Activated naive CD4-positive, alpha-beta T cell treated with anti-CD3 and anti-CD28 coated beads for 36 hours (primary cell): ENCODE measurements around the gene RRP9. TPM values are rescaled to one million over a fixed set of nuclear protein-coding genes. Genes with fewer than 3 reads are reported as not detected.

Experiments
- CTCF ChIA-PET: fragments of 350-600 bp; sonication (Branson Sonifier 250); formaldehyde crosslinking; loops from one replicate; lab custom pipeline; 2021; ENCODE audit warnings: antibody characterized with exemption; lab: Charles Lee
- DNase-seq: peaks from one replicate; pipeline ENCODE4 v3.0.0-alpha.2; 2020
- H3K27ac Mint-ChIP-seq: one replicate; pipeline ENCODE4 v1.8.0; 2021; ENCODE audit warnings: mild to moderate bottlenecking, mixed read lengths
- H3K27me3 Mint-ChIP-seq: one replicate; pipeline ENCODE4 v1.8.0; 2021; ENCODE audit warnings: low read depth, mixed read lengths
- H3K36me3 Mint-ChIP-seq: one replicate; pipeline ENCODE4 v1.8.0; 2021; ENCODE audit warnings: low read depth, mixed read lengths
- H3K4me1 Mint-ChIP-seq: one replicate; pipeline ENCODE4 v1.8.0; 2021; ENCODE audit warnings: low read depth, mixed read lengths
- H3K4me3 Mint-ChIP-seq: one replicate; pipeline ENCODE4 v1.8.0; 2021; ENCODE audit warnings: mild to moderate bottlenecking, moderate library complexity, mixed read lengths
- H3K9me3 Mint-ChIP-seq: one replicate; pipeline ENCODE4 v1.8.0; 2021; ENCODE audit warnings: mixed read lengths
- intact Hi-C: fragments of 100-400 bp; cut with micrococcal nuclease; formaldehyde crosslinking; loops from one replicate; pipeline ENCODE4 v1.15.1; 2023
- total RNA-seq, 2 experiments: library from RNA; stranded (reverse); gene quantifications; one replicate each; pipeline ENCODE4 v1.2.3, GENCODE V29; 2021

Gene RRP9
- total RNA-seq, 2 experiments from 2014 or later, result 24.6 to 25.0 TPM

DNA sequence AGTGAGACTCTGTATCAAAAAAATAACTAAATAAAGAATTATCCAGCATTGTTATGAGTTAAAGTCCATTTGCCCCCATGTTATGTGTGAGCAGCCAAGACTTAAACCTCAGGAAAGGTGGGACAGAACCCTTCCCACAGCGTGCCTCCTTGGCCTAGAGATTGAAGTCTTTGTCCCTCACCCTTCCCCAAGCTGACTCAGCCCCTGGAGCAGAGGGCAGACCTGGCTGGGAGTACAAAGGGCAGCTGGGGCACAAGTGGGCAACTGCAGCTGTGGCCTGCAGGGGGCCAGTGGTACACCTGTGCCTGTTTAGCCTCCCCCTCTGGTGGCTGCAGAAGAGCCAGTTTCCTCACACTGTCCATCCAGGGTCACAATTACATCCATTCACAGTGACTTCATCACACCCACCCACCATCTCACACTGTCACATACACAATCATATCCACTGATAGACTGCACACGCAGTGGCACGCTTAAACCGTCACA, 40.7 kb upstream of the RRP9 start:
- Mint-ChIP-seq H3K4me3 (peak overlapping the region; percentile 95), H3K4me1 (peaks cover 30% of the 10 kb centered on the region), H3K9me3 (no peaks in the 10 kb centered on the region), H3K27ac (peak overlapping the region; percentile 91), H3K36me3 (peaks cover 2% of the 10 kb centered on the region), H3K27me3 (no peaks in the 10 kb centered on the region)
- intact Hi-C loops, result loop anchor here (5.0 kb wide), 2 partner anchors 305 to 555 kb away; partner anchors contain the start of genes GLYCTK and UQCC5
- DNase-seq, result peak; percentile 53
- CTCF ChIA-PET, result interaction anchor here (0.7 to 3.9 kb wide), 12 partner anchors 9 to 357 kb away, joined by 3 to 40 read pairs (median 4); partner anchors contain the start of genes ABHD14B, PARP3 and RRP9

DNA sequence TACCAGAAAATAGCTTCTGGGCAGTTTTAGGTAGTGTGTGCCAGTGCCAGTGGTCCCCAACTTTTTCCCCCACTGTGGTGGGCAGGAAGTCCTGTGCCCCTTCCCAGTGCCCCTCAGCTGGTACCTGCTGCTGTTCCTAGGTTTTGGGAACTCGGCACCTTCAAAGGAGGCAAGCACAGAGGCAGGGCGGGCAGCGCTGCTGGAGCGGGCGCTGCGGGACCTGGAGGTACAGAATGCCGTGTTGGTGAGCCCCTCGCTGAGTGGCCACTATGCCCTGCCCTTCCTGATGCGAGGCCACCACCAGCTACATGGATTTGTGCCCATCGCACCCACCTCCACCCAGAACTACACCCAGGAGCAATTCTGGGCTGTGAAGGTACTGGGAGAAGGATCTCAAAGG, 38.5 kb upstream of the RRP9 start:
- no peak for DNase-seq
- Mint-ChIP-seq H3K4me1 (peaks cover 44% of the 10 kb centered on the region), H3K27me3 (no peaks in the 10 kb centered on the region), H3K36me3 (peaks cover 2% of the 10 kb centered on the region), H3K9me3 (no peaks in the 10 kb centered on the region), H3K4me3 (no peak overlapping the region), H3K27ac (no peak overlapping the region)
- CTCF ChIA-PET, result no interaction called here
- intact Hi-C loops, result loop anchor here (5.0 kb wide), 2 partner anchors 307 to 557 kb away; partner anchors contain the start of genes GLYCTK and UQCC5

DNA sequence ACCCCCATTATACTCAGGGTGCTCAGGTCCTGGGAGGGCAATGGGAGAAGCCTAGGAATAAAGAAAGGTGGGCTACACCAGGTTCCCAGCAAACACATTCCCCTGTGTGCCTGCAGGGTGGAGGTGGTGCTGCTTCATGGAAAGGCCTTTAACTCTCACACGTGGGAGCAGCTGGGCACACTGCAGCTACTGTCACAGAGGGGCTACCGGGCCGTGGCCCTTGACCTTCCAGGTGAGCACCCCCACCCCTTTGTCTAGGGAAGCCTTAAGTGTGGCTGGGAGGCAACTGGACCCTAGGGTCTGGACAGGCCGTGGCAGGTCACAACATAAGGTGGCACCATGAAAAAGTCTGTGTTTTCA, 36.4 kb upstream of the RRP9 start:
- H3K27me3 Mint-ChIP-seq, result no peaks in the 10 kb centered on the region
- CTCF ChIA-PET, result interaction anchor here (0.8 kb wide), 1 partner anchor 36 kb away, joined by 3 read pairs; no protein-coding TSS in a partner anchor
- no peak overlapping the region for H3K4me3 Mint-ChIP-seq
- H3K27ac Mint-ChIP-seq, result no peak overlapping the region
- DNase-seq, result no peak
- peaks cover 4% of the 10 kb centered on the region for H3K36me3 Mint-ChIP-seq
- H3K9me3 Mint-ChIP-seq, result no peaks in the 10 kb centered on the region
- intact Hi-C loops, result loop anchor here (5.0 to 10.0 kb wide), 2 partner anchors 476 to 583 kb away; partner anchors contain the start of genes DCAF1 and RBM15B
- peaks cover 42% of the 10 kb centered on the region for H3K4me1 Mint-ChIP-seq

DNA sequence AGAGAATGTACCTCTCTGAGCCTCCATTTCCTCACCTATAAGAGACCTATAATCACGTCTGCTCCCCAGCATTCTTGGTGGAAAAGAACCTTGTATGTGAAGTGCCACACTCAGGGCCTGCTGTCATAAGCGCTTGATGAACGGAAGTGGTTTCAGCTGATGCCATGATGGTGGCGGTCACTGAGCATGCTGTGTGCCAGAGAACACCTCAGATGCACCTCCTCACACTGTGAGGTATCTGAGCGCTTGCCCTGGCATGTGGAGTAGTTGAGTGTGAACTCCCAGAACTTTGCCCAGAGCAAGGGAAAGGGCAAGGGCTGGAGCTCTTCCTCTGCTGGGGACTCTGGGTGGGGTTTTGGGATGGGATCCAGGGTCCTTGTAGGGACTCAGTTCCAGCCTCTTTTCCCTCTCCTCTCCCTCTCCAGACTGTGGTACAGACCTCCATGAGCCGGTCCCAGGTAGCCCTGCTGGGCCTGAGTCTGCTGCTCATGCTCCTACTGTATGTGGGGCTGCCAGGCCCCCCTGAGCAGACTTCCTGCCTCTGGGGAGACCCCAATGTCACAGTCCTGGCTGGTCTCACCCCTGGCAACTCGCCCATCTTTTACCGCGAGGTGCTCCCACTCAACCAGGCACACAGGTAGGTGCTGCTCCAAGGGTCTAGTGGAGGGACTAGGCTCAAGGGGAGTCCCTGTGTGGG, 35.9 kb upstream of the RRP9 start:
- H3K4me1 Mint-ChIP-seq, result peaks cover 40% of the 10 kb centered on the region
- peak overlapping the region; percentile 11 for H3K27ac Mint-ChIP-seq
- peak; percentile 39 for DNase-seq
- CTCF ChIA-PET, result interaction anchor here (0.7 to 0.8 kb wide), 2 partner anchors 35 kb away, joined by 3 read pairs; no protein-coding TSS in a partner anchor
- intact Hi-C loops, result loop anchor here (5.0 to 10.0 kb wide), 2 partner anchors 475 to 583 kb away; partner anchors contain the start of genes DCAF1 and RBM15B
- H3K36me3 Mint-ChIP-seq, result peaks cover 4% of the 10 kb centered on the region
- no peaks in the 10 kb centered on the region for H3K9me3 Mint-ChIP-seq
- H3K4me3 Mint-ChIP-seq, result no peak overlapping the region
- H3K27me3 Mint-ChIP-seq, result no peaks in the 10 kb centered on the region

DNA sequence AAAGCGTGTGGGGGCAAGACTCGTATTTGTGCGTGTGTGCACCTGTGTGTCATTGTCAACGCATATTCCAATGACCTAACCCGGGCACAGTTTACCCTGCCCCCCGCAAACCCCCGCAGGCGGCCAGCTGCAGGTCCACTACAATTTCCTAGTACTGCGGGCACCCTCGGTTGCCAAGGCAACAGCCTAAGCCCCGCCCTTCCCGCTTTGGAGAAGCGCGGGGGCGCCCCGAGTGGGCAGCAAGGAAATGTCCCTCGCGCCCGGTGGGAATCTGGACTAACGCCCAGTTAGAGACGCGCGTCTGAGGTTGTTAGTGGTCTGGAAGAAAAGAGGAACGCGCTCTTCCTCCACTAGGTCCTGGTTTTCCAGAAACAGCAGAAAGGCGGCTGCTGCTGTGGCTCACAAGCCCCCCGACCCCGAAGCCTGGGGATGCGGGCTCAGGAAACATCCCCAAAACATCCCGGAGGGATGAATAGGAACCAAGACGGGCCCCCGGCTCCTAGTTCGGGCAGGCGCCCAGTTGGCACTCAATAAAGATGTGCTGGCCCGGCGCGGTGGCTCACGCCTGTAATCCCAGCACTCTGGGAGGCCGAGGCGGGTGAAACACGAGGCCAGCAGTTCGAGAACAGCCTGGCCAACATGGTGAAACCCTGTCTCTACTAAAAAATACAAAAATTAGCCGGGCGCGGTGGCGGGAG, 34.3 kb upstream of the RRP9 start:
- peak; percentile 29 for DNase-seq
- CTCF ChIA-PET, result interaction anchor here (1.4 kb wide), 1 partner anchor 16 kb away, joined by 3 read pairs; no protein-coding TSS in a partner anchor
- Mint-ChIP-seq H3K27ac (no peak overlapping the region), H3K9me3 (no peaks in the 10 kb centered on the region), H3K4me1 (peaks cover 36% of the 10 kb centered on the region), H3K27me3 (no peaks in the 10 kb centered on the region), H3K4me3 (peak overlapping the region; percentile 77), H3K36me3 (peaks cover 2% of the 10 kb centered on the region)
- intact Hi-C loops, result loop anchor here (2.0 to 10.0 kb wide), 4 partner anchors 19 to 581 kb away; partner anchors contain the start of genes DCAF1, DUSP7 and RBM15B

DNA sequence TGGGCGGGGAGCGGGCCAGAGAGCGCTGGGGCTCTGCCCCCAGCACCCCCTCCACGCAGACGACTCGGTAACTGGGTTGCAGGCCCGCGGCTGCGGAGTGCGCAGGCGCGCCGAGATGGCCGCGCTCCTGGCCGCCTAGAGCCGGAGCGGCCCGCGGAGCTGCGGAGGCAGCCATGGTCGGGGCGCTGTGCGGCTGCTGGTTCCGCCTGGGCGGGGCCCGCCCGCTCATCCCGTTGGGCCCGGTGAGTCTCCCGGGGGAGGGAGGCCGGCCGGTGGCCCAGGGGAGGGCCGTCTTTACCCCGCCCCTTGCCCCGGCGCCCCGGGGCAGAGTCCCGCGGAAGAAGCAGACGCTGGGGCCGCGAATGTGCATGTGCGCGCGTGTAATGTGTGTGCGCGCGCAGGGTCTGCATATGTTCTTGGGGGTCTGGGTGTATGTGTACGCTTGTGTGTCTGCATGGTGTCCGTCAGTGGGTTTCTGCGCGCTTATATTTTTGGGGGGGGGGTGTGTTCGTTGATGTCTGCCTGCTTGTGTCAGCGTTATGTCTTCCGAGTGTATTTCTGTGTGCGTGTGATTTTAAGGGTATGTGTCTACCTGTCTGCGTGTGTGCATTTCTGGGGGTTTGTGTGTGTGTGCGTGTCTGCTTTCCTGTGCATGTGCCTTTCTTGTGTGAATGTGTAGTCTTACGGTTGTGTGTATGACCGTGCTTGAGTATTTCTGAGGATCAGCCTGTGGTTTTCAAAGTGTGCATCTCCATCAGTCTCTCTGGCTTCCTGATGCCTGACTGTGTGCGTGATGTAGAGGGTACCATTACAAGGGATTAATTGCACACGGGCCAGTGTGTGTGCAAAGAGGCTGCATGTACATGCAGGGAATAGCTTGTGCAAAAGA, 33.5 kb upstream of the RRP9 start, which contains the start of gene ABHD14A:
TSS of gene ABHD14A (plus strand) at position 102 of the 889 bp plus-strand sequence. CDS start at position 174, 72 bp downstream.
- peaks cover 37% of the 10 kb centered on the region for H3K4me1 Mint-ChIP-seq

DNA sequence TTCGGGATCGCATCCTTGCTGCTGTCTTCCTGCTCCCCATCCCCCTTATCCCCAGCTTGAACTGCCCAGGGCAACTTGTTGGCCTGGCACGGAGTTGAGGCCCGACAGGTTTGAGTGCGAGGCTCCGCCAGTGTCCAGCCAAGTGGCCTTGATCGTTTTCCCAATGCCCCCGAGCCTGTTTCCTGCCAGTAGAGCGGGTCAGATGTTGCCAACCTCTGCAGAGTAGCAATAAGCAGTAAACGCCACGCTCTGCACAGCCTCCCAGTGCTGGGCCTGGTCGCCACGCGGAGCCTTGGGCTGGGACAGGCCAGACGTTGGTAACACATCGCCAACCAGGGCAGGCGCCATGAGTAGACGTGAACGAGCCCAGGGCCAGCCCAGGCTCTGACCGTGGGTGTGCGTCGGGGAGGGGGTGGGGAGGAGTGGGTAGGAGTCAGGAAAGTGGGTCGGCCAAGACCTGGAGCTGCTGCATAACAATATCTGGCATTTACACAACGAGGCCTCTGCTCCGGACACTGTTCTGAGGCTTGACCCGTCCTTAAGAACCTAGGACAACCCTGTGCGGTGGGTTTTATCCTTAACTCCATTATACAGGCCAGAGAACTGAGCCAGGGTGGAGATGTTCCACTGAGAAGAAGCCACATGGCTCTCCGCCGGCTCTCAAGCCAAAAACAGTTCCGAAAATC, 32.7 kb upstream of the RRP9 start:
- no peaks in the 10 kb centered on the region for H3K27me3 Mint-ChIP-seq
- H3K36me3 Mint-ChIP-seq, result peaks cover 4% of the 10 kb centered on the region
- no peak for DNase-seq
- no peaks in the 10 kb centered on the region for H3K9me3 Mint-ChIP-seq
- CTCF ChIA-PET, result interaction anchor here (0.6 to 3.1 kb wide), 7 partner anchors 8 to 802 kb away, joined by 3 to 40 read pairs (median 6); partner anchors contain the start of genes ACY1, PARP3, RPL29 and RRP9
- H3K27ac Mint-ChIP-seq, result peak overlapping the region; percentile 97
- intact Hi-C loops, result loop anchor here (1.0 to 10.0 kb wide), 6 partner anchors 9 to 580 kb away; partner anchors contain the start of genes ACY1, DUSP7, PARP3 and RBM15B
- H3K4me1 Mint-ChIP-seq, result peaks cover 39% of the 10 kb centered on the region
- peak overlapping the region; percentile 99 for H3K4me3 Mint-ChIP-seq

More for the DNA sequence above, 33.5 kb upstream of the RRP9 start, which contains the start of gene ABHD14A:
- Mint-ChIP-seq H3K36me3 (peaks cover 4% of the 10 kb centered on the region), H3K27me3 (no peaks in the 10 kb centered on the region), H3K27ac (peak within 1 kb of the TSS; percentile 97), H3K9me3 (no peaks in the 10 kb centered on the region), H3K4me3 (peak within 1 kb of the TSS; percentile 99)
- intact Hi-C loops, result loop anchor here (1.0 to 10.0 kb wide), 7 partner anchors 8 to 580 kb away; partner anchors contain the start of genes ACY1, DCAF1, DUSP7 and PARP3
- CTCF ChIA-PET, result interaction anchor here (1.4 to 2.1 kb wide), 2 partner anchors 13 to 17 kb away, joined by 3 to 11 read pairs; no protein-coding TSS in a partner anchor
- peak; percentile 70 for DNase-seq

DNA sequence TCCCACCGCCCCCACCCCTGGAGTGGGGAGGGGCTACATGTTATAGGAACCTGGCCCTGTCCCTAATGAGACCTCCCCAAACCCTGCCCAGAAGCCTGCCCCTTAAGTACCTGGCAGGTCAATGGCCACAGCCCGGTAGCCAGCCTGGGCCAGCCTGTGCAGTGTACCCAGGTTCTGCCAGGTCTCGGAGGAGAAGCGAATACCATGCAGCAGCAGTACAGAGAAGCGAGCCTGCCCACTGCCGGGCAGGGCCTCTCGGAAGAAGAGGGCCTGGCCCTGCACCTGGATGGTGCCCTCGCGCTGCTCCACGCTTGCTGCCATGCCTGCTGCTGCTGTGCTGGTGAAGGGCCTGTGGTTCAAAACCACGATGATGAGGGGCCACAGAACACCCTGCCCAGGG, 29.6 kb upstream of the RRP9 start:
- H3K4me3 Mint-ChIP-seq, result peak overlapping the region; percentile 21
- intact Hi-C loops, result loop anchor here (10.0 kb wide), 1 partner anchor 577 kb away; the partner anchor contains the start of gene RBM15B
- no peak overlapping the region for H3K27ac Mint-ChIP-seq
- H3K27me3 Mint-ChIP-seq, result no peaks in the 10 kb centered on the region
- CTCF ChIA-PET, result interaction anchor here (1.2 to 3.3 kb wide), 2 partner anchors 16 to 29 kb away, joined by 3 to 21 read pairs; partner anchors contain the start of genes GPR62, PARP3 and RRP9
- no peak for DNase-seq
- H3K4me1 Mint-ChIP-seq, result peaks cover 41% of the 10 kb centered on the region
- no peaks in the 10 kb centered on the region for H3K9me3 Mint-ChIP-seq
- H3K36me3 Mint-ChIP-seq, result peaks cover 4% of the 10 kb centered on the region

DNA sequence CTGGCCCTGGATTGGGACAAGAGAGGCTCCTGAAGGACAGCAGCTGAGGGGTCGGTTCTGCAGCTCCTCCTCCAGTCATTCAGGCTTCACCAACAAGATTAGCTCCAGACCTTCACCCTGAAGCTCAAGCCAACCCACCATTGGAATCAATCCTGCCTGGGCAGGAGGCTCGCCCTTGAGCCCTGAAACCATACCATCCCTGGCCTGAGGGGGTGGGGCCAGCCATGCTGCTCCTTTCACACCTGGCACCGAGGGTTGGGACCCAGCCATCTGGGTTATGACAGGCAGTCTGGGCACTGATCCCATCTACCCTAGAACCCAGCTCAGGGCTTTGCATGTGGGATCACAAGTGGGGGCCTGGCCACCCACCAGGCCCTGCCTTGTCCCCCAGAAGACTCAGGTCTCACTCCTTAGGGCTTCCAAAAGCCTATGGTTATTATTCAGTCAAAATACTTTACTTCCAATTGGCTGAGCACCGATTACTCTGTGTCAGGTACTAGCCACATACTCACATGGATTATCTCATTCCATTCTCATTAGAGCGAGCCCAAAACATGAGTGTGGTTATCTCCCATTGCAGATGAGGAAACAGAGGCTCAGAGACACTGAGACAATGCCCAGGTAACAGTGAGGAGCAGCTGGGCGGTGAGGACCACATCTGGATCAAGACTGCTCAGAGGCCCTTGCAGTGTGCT, 29.0 kb upstream of the RRP9 start:
- Mint-ChIP-seq H3K27ac (no peak overlapping the region), H3K4me3 (no peak overlapping the region), H3K9me3 (no peaks in the 10 kb centered on the region), H3K27me3 (no peaks in the 10 kb centered on the region), H3K4me1 (peaks cover 41% of the 10 kb centered on the region), H3K36me3 (peaks cover 4% of the 10 kb centered on the region)
- CTCF ChIA-PET, result interaction anchor here (1.2 to 3.3 kb wide), 3 partner anchors 12 to 29 kb away, joined by 3 to 21 read pairs (median 4); partner anchors contain the start of genes ACY1, GPR62, PARP3 and RRP9
- no peak for DNase-seq
- intact Hi-C loops, result loop anchor here (10.0 kb wide), 1 partner anchor 576 kb away; the partner anchor contains the start of gene RBM15B

DNA sequence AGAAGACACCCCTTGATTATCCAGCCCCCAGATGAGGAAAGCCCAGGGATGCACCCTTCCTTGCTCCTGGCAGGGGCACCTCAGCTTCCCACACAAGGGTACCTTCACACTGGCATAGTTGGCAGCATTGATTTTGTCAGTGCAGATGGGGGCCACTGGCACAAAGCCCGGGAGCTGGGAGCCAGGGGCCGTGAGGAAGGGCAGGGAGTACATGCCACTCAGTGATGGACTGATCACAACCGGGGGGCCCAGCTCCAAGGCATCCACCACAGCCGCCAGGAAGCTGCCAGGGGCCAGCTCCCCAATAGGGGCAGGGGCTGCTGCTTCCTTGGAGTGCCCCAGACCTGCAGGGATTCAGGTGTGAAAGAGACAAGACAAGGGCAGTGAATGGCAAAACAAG, 28.1 kb upstream of the RRP9 start:
- peaks cover 34% of the 10 kb centered on the region for H3K4me1 Mint-ChIP-seq
- H3K27ac Mint-ChIP-seq, result no peak overlapping the region
- intact Hi-C loops, result loop anchor here (10.0 kb wide), 1 partner anchor 575 kb away; the partner anchor contains the start of gene RBM15B
- H3K36me3 Mint-ChIP-seq, result peaks cover 4% of the 10 kb centered on the region
- H3K27me3 Mint-ChIP-seq, result no peaks in the 10 kb centered on the region
- CTCF ChIA-PET, result interaction anchor here (0.6 to 3.3 kb wide), 4 partner anchors 13 to 88 kb away, joined by 3 to 21 read pairs (median 4); partner anchors contain the start of genes ACY1, PARP3 and RRP9
- H3K4me3 Mint-ChIP-seq, result no peak overlapping the region
- no peaks in the 10 kb centered on the region for H3K9me3 Mint-ChIP-seq
- DNase-seq, result no peak
